Activated CD8-positive, alpha-beta T cell treated with anti-CD3 and anti-CD28 coated beads for 36 hours (primary cell): ENCODE results near the gene NRXN3. TPM values are rescaled to one million over a fixed set of nuclear protein-coding genes. Genes with fewer than 3 reads are reported as not detected.

Experiments
- ATAC-seq: fragments of 200-7000 bp; cut with Tn5 transposase; one replicate; pipeline ENCODE4 v1.10.0; 2021; ENCODE audit warnings: mild to moderate bottlenecking, moderate library complexity
- CTCF ChIA-PET: fragments of 350-600 bp; sonication (Branson Sonifier 250); formaldehyde crosslinking; loops from one replicate; lab custom pipeline; 2021; ENCODE audit warnings: antibody characterized with exemption; lab: Charles Lee
- POLR2A ChIA-PET: fragments of 350-600 bp; sonication (Branson Sonifier 250); formaldehyde crosslinking; loops from one replicate; lab custom pipeline; 2021; ENCODE audit warnings: antibody characterized with exemption; lab: Charles Lee
- DNase-seq: peaks from one replicate; pipeline ENCODE4 v3.0.0-alpha.2; 2020
- H3K27ac Mint-ChIP-seq: one replicate; pipeline ENCODE4 v1.8.0; 2021; ENCODE audit warnings: mild to moderate bottlenecking, mixed read lengths
- H3K27me3 Mint-ChIP-seq: one replicate; pipeline ENCODE4 v1.8.0; 2021; ENCODE audit warnings: mixed read lengths
- H3K36me3 Mint-ChIP-seq: one replicate; pipeline ENCODE4 v1.8.0; 2021; ENCODE audit warnings: low read depth, mixed read lengths
- H3K4me1 Mint-ChIP-seq: one replicate; pipeline ENCODE4 v1.8.0; 2021; ENCODE audit warnings: low read depth, mixed read lengths
- H3K4me3 Mint-ChIP-seq: one replicate; pipeline ENCODE4 v1.8.0; 2021; ENCODE audit warnings: mild to moderate bottlenecking, moderate library complexity, mixed read lengths
- H3K9me3 Mint-ChIP-seq: one replicate; pipeline ENCODE4 v1.8.0; 2021; ENCODE audit warnings: mixed read lengths
- intact Hi-C: fragments of 100-400 bp; cut with micrococcal nuclease; formaldehyde crosslinking; loops from one replicate; pipeline ENCODE4 v1.10.0; 2022
- total RNA-seq, 2 experiments: library from RNA; stranded (reverse); gene quantifications; one replicate each; pipeline ENCODE4 v1.2.3, GENCODE V29; 2021
- TF ChIP-seq, protein P1 (sequence below): fragments of 200-600 bp; IDR thresholded peaks from one replicate; pipeline ENCODE4 v1.8.0; 2022; ENCODE audit warnings: antibody characterized with exemption, mild to moderate bottlenecking

Gene NRXN3
- total RNA-seq, 2 experiments from 2014 or later = not detected

DNA sequence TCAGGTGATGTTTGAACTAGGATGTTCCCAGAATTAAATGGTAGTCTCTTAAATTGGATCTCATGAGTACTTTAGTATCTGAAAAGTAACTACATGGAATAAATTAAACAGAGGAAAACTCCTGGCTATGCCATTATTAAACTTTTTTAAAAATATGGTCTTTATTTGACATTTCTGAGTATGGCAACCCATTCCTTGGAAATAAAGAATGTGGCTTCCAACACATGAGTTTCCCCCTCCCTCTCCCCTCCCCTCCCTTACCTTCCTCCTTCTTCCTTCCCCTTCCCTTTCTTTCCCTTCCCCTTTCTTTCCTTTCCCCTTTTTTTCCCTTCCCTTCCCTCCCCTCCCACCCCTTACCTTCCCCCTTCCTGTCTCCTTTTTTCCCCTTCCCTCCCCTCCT lies 1100.9 kb downstream of the NRXN3 start:
- TF ChIP-seq, protein P1, sequence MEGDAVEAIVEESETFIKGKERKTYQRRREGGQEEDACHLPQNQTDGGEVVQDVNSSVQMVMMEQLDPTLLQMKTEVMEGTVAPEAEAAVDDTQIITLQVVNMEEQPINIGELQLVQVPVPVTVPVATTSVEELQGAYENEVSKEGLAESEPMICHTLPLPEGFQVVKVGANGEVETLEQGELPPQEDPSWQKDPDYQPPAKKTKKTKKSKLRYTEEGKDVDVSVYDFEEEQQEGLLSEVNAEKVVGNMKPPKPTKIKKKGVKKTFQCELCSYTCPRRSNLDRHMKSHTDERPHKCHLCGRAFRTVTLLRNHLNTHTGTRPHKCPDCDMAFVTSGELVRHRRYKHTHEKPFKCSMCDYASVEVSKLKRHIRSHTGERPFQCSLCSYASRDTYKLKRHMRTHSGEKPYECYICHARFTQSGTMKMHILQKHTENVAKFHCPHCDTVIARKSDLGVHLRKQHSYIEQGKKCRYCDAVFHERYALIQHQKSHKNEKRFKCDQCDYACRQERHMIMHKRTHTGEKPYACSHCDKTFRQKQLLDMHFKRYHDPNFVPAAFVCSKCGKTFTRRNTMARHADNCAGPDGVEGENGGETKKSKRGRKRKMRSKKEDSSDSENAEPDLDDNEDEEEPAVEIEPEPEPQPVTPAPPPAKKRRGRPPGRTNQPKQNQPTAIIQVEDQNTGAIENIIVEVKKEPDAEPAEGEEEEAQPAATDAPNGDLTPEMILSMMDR = no peak
- ChIA-PET POLR2A (no interaction called here), CTCF (no interaction called here)
- H3K27ac Mint-ChIP-seq = no peak overlapping the region
- ATAC-seq = no peak
- intact Hi-C loops = no loop called here
- H3K27me3 Mint-ChIP-seq = peaks cover 5% of the 10 kb centered on the region
- H3K4me1 Mint-ChIP-seq = no peaks in the 10 kb centered on the region
- H3K9me3 Mint-ChIP-seq = no peaks in the 10 kb centered on the region
- H3K36me3 Mint-ChIP-seq = no peaks in the 10 kb centered on the region
- DNase-seq = no peak
- no peak overlapping the region for H3K4me3 Mint-ChIP-seq

DNA sequence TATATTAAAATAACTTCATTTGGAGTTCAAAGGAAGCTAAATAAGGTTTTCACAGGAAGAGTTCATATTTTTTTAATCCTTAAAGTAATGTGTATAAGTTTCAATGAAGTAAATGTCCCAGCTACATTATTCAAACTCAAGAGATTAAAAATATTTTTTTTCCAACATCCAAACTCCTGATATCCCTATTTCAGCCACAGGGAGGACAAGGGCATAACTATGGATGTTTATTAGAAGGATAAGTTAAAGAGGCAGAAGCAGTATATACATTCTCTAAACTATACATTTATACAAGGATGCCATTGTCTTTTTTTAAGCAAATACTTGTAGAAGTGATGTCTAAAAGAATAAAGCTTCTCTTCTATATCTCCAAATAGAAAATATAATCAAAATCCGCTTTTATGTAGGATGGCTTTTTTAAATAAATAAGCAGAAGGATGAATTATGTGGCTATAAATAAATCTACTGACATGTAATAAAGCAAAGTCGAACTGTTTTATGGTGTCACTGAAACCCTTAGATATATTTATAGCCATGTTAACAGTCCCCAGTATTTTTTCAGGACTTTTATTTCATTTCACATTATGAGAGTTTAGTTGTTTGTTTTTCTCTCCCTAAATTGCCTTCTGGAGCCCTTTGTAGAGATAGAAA lies 1104.6 kb downstream of the NRXN3 start:
- ATAC-seq (no peak), DNase-seq (no peak)
- Mint-ChIP-seq H3K4me3 (no peak overlapping the region), H3K36me3 (no peaks in the 10 kb centered on the region), H3K27ac (no peak overlapping the region), H3K9me3 (no peaks in the 10 kb centered on the region), H3K27me3 (peaks cover 24% of the 10 kb centered on the region), H3K4me1 (no peaks in the 10 kb centered on the region)
- intact Hi-C loops = no loop called here
- TF ChIP-seq, protein P1 = no peak
- ChIA-PET POLR2A (interaction anchor here (0.7 kb wide), 1 partner anchor 523 kb away, joined by 4 read pairs; no protein-coding TSS in a partner anchor), CTCF (no interaction called here)

DNA sequence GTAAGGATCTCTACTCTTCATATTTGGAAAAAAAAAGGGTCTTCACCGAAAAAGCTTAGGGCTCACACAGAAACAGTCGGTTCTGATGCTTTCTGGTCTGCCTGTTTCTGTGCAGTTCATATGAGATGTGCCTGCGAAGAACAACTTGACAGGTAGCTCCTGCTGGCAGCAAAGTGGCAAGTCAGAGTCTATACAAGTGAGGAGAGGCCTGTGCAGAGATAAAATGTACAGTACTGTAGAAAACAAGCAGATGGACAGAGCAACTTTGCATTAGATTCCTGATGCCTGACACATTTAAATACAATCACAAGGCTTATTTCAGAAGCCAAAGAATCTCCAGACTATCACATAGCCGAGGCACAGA lies 1105.1 kb downstream of the NRXN3 start:
- H3K9me3 Mint-ChIP-seq = no peaks in the 10 kb centered on the region
- peaks cover 29% of the 10 kb centered on the region for H3K27me3 Mint-ChIP-seq
- CTCF ChIA-PET = no interaction called here
- H3K27ac Mint-ChIP-seq = no peak overlapping the region
- intact Hi-C loops = no loop called here
- no peaks in the 10 kb centered on the region for H3K4me1 Mint-ChIP-seq
- POLR2A ChIA-PET = no interaction called here
- no peak for DNase-seq
- H3K4me3 Mint-ChIP-seq = no peak overlapping the region
- no peaks in the 10 kb centered on the region for H3K36me3 Mint-ChIP-seq
- TF ChIP-seq, protein P1 = no peak
- no peak for ATAC-seq

DNA sequence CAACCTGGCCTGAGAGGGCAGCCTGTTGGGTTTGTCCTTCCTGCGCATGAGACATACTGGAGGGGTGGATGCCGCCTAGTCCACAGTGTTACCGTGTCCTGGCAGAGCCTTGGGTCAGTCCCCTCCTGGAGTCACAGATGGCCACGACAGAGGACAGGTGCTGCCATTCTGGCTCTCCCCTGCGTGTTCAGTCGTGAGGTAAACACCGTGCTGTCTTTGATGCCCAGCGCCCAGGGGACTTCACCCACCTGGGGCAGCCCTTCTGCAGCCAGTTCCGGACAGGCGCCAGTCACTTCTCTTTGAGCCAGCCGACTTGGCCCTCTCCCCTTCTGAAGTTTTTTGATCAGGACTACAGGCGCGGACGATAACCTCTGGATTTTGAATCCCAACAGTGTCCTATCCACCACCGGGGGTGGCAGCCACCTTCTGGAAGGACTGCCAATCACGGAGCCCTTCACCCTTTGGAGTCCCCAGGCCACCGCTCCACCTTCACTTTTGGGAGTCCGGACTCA lies 1108.2 kb downstream of the NRXN3 start:
- ATAC-seq = no peak
- Mint-ChIP-seq H3K4me3 (no peak overlapping the region), H3K36me3 (no peaks in the 10 kb centered on the region), H3K9me3 (no peaks in the 10 kb centered on the region), H3K27ac (no peak overlapping the region), H3K27me3 (peaks cover 39% of the 10 kb centered on the region), H3K4me1 (no peaks in the 10 kb centered on the region)
- ChIA-PET POLR2A (no interaction called here), CTCF (no interaction called here)
- TF ChIP-seq, protein P1 = no peak
- intact Hi-C loops = no loop called here
- no peak for DNase-seq

DNA sequence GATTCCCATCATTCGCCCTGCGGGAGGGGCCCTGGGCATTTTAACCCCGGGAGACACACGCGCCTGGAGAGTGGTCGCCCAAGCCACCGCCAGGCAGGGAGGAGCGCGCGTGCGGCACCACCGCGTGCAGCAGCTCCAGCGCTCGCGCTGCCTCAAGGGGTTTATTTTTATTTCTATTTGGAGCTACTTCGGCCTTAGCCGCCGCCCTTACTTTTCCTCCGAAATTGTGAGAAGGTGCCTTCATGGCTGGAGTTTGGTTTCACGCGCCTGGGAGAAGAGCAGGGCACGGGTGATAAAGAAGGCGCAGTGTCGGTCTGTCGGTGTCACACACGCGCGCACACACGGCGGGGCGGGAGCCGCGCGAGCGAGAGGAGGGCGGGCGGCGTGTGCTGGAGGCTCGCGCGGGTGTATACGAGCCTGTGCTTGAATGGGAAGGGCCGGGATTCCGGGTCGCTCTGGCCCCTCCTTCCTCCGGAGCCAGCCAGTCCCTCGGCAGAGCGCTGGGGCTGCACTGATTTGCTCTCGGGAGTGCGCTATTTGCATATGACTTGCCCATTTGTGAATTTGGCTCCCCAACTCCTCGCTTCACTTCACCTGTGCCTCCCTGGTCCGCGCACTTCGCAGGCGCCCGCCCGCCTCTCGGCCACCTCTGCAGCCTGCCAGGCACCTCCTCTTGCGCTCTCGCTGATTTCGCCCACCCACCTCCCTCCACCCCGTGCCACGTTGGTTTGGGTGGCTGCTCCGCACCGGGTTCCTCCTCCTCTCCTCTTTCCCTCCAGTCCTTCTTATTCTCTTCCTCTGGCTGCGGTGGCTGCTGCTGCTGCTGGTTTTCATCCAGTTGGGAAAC lies 1108.8 kb downstream of the NRXN3 start:
- no peaks in the 10 kb centered on the region for H3K36me3 Mint-ChIP-seq
- no peaks in the 10 kb centered on the region for H3K4me1 Mint-ChIP-seq
- peak; percentile 6 for DNase-seq
- ChIA-PET CTCF (no interaction called here), POLR2A (no interaction called here)
- TF ChIP-seq, protein P1 = no peak
- no peak overlapping the region for H3K27ac Mint-ChIP-seq
- ATAC-seq = peak; percentile 39
- peaks cover 38% of the 10 kb centered on the region for H3K27me3 Mint-ChIP-seq
- H3K9me3 Mint-ChIP-seq = no peaks in the 10 kb centered on the region
- intact Hi-C loops = no loop called here
- H3K4me3 Mint-ChIP-seq = no peak overlapping the region
